Eye (tissue), 1 donor: ENCODE data around the gene ZNHIT2.
A peak's percentile ranks its signal among the peaks of the same experiment; 100 is the strongest.

Experiments
- DNase-seq: peaks from one replicate; pipeline ENCODE4 v3.0.0-alpha.2; 2015

Gene ZNHIT2

DNA sequence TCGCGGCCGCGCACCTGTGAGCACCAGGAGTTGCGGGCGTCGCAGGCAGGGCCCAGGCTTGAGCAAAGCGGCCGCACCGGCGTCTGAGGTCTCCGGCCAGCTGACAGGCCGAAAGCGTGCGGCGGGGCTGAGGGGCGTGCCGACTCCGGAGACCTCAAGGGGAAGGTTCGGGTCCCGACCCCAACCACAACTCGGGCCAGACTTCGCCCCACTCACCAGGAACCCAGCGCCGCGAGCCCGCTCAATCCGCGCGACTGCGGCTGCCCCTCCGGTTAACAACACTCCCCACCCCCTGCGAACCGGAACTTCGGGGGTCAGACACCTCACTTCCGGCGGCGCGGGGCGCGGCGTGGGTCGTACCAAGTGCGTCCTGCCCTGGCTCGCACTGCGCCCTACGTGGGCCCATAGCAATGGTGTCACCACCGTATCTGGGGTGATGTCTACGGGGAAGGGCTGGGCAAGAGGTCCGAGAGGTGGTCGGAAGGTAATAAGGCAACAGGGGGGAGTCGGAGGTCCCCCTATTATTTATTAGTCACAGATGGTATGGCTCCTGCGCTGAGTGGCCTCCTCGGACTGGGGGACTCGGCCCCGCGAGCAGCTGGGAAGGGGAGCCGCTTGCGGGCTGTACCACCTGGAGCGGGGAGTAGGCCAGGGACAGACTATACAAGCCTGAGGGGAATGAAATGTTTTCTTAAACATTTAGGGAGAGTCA lies 16.9 kb upstream of the ZNHIT2 start, which contains the start of gene SYVN1:
Gene SYVN1 (minus strand): TSS at position 280 of the 712 bp plus-strand sequence. CDS start 918 bp downstream, outside the sequence.
- DNase-seq: peak; percentile 98

DNA sequence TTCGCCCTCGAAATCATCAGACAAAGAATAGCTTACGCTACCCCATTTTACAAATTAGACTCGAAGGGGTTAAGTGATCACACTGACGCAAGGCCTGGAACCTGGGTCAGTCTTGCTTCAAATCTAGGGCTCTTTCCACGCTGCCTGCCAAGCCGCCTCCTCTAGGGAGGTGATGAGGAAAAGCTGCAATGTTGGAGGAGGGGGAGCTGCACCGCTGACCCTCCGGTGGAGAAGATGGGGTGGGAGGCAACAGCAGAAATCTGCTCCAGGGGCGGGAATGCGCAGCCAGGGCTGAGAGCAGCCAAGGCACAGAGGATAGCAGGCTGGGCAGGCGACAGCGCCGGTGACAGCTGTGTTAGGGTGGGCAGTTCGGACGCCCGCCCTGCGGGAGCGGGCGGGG lies 16.2 kb upstream of the ZNHIT2 start:
- DNase-seq: no peak

- DNase-seq: no peak
These were observed 15.6 kb upstream of the ZNHIT2 start for GRCh38 chr11:65132988-65133700.

DNA sequence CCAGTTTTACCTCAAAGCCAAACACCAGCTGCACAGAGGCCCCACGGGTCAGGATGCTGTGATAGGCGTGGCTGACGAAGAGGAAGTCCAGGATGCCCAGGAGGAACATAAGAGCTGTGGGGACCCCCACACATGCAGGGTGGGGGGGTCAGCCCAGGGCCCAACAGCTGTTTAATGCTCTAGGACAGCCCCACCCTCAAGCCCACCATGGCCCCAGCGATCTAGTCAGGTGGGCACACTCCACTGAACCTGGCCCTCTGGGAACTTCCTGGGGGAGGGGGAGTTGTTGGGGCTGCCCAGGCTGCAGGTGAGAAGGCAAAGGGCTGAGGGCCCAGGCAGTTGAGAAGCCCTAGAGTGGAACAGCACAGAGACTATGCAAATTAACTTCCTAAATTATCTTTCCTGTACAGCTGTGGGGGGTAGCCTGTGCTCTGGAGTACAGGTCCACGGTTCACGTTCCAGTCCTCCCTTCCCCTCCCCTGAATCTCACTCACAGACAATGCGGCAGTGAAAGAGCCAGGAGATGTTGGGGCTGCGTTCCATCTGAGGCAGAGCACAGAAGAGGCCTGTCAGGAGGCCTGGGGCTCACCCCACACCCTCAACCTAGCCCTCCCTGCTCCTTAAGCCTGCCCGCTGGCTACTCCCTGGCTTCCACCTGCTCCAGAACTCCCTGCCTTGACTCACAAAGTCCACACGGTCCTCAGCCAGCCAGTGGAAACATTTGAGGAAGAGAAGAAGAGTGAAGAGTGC lies 14.9 kb upstream of the ZNHIT2 start:
- no peak for DNase-seq

- no peak for DNase-seq
These were observed 14.4 kb upstream of the ZNHIT2 start for GRCh38 chr11:65131895-65132237.

- no peak for DNase-seq
These were observed 13.9 kb upstream of the ZNHIT2 start for GRCh38 chr11:65131417-65131776.

DNA sequence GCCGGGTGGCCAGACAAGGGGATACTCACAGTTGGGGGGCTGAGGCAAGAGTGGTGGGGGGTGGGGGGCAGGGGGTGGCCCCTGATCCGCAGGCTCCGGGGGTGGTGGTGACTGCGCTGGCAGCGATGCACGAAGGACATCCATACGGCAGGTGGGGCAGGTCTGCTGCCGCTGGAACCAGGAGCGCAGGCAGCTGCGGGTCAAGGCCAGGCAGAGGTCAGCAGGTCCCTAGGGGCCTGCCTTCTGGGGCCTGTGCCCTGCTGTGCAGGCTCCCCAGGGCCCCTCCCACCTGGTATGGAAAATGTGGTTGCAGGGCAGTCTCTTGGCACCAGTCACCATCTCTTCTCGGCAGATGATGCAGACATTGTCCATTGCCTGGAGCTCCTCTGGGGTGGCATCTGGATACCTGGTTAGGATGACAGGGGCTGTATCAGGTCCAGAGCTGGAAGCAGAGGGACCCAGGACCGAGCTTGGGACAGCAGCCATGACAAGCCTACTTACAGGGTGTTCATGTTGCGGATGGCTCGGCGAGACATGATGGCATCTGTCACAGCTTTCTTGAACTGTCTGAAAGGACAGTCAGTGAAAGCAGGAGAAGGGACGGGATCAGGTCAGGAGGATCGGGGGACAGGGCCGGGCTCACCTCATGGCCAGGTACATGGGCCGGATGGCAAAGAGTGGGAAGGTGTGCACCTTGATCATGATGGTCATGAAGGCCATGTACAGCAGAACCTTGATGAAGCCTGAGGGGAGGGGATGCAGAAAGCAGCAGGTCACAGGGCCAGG lies 13.3 kb upstream of the ZNHIT2 start:
- no peak for DNase-seq

GRCh38 chr11:65129649-65130441 lies 12.3 kb upstream of the ZNHIT2 start:
- DNase-seq: no peak

GRCh38 chr11:65128182-65129145 lies 11.0 kb upstream of the ZNHIT2 start:
- DNase-seq: no peak

DNA sequence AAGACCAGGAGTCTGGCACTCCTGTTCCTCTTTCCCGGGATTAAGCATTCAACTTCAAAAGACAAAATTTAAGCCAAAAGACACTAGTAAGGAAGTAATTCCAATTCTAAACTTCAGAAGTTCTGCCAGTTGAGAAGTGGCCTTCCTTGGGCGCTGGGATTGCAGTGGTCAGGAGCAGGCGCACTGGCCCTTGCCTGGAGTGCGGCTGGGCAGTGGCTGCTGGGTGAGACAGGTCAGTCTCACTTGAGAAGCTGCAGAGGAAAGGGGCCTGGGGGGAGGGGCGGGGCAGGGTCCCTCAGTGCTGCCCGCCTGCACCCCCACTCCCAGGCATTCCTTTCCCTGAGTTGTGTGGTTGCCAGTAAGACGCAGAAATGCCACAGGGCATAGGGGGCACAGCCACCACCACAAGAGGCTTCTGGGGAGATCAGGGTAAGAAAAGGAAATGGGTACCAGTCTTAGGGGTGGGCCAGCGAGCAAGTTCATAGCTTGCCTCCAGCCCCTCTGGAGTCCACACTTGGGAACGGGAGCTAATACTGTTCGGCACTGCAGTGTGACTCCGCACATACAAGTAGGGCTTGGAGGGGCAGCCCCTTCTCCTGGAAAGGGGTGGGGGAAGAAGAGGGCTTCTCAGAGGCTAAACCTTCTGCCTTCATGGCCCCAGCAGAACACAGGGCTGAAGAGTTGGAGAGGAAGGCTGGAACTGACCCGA lies 10.1 kb upstream of the ZNHIT2 start:
- DNase-seq: no peak

DNA sequence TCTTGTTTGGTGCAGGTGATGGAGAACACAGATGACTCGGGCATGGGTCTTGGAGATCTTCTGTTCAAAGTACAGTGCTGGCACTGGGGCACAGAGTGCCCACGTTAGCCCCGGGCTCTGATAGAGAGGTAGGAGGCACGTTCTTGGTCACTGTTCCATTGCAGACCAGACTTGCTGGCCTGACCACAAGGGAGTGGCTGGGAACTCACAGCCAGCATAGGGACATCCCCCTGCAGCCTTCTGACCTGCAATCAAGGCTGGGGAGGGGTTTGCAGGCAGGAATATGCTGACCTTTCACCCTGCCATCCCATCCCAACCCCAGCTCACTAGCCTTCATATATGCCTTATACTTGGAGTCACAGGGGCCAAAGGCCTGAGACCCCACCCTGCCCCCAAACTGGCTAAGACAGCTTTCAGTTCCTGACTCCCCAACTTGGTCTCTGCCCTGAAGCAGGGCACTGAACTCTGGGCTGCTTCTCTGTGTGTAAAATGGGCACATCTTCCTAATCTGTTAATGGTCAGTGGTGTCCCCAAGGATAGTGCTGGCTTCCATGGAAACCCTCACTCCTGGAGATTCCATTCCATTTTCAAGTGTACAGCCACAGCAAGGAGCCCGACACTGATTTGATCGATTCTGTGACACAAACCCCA lies 9.2 kb upstream of the ZNHIT2 start:
- DNase-seq: no peak

DNA sequence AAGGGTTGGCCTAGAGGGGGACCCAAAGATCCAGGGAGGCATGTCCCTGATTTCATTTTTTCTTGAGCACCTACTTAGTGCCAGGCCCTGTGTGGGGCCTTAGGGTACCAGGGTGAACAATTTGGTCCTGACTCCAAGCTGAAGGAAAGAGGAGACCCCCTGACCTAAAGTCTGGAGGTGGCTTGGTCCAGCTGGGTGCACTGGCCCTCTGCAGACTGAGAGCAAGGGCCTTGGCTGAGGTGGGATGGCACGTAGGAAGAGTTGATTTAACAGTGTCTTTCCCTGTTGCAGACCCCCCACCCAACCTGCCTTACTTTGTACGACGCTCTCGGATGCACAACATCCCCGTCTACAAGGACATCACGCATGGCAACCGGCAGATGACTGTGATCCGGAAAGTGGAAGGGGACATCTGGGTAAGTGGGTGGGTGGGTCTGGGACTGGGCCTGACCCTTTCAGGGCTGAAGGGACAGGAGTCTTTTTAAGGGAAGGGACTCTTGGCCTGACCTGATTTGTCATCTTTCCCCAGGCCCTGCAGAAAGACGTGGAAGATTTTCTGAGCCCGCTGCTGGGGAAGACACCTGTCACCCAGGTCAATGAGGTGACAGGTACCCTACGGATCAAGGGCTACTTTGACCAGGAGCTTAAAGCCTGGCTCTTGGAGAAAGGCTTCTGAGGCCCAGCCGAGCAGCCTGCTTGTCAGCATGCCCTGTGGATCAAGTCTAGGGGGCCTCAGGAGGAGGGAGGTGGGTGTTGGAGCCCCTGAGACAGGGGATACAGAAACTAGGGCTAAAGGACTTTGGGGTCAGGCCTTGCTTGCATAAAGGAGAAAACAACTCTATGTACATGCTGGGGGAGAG lies 7.9 kb upstream of the ZNHIT2 start:
- no peak for DNase-seq

DNA sequence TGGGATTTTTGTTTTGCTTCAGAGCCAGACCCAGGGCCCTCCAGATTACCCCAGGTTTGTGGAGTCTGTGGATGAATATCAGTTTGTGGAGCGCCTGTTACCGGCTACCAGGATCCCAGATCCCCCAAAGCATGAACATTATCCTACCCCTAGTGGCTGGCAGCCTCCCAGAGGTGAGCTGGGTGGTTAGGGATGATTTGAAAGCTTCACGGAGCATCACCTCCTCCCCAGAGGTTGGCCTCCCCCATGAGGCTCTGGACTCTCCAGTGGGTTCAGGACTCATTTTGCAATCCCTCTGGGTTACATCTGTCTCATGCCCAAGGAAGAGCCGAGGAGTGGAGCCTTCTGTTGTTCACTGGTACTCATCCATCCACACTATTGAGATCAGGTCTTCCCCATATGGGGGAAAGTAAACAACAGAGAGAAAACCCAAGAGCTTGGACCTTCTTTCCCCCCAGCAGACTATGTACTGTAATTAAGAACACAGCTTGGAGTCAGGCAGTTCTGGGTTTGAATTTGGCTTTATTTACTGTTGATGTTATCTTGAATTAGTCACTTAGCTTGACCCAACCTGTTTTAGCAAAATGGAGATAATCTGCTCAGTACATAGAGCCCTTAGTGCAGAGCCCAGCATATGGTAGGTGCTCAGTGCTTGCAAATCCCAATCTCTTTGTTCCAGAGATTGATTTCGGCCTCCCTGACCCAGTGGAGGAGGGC lies 7.1 kb upstream of the ZNHIT2 start:
- DNase-seq: no peak

GRCh38 chr11:65121865-65122696 lies 4.6 kb upstream of the ZNHIT2 start, which contains the start of the genes FAU and MRPL49:
TSS of gene FAU (minus strand) at chr11:65122134. CDS start at chr11:65121813, 321 bp downstream.
TSS of gene MRPL49 (plus strand) at chr11:65122321. CDS start at chr11:65122347, 26 bp downstream.
- DNase-seq: peak; percentile 98

DNA sequence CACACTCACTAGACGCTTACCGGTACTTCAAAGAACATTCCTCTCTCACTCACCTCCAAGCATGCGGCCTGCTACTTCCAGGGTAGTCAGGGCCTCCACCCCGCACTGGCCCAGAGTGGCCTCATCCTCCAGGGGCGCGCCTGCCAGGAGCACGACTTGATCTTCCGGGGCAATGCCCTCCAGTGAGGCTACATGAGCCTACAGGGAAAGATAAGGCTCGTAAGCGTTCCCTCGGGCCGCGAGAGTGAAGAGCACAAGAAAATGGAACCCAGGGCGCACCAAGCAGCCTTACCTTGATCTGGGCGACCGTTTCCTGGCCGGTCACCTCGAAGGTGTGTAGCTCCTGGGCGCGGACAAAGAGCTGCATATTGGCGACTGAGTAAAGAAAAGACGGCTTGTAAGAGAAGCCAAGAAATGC lies 4.0 kb upstream of the ZNHIT2 start:
- peak; percentile 26 for DNase-seq

DNA sequence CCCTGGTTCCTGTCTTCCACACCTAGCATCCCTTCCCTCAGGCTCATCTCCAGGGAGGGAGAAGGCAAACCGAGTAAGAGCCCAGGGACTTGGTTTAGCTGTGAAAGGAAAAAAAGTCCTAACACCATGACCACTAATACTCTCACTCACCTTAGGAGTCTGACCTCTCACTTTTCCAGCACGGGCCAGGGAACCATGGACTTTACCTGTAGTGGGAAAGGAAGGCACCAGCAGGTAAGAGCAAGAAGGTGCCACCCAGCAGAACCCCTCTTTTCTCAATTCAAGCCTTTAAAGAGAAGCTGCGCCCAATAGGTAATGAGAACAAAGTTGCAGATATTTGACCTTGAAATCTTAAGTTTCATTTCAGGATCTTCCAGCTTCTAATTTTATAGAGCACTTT lies 3.3 kb upstream of the ZNHIT2 start:
- DNase-seq: no peak

GRCh38 chr11:65119670-65119995 lies 2.1 kb upstream of the ZNHIT2 start:
- no peak for DNase-seq
